Measurements from ENCODE around the gene USP28. TPM values are rescaled to one million over a fixed set of nuclear protein-coding genes. Genes with fewer than 3 reads are reported as not detected.

Gene USP28
- polyA plus RNA-seq, 1 experiment, result 38.7 TPM

DNA sequence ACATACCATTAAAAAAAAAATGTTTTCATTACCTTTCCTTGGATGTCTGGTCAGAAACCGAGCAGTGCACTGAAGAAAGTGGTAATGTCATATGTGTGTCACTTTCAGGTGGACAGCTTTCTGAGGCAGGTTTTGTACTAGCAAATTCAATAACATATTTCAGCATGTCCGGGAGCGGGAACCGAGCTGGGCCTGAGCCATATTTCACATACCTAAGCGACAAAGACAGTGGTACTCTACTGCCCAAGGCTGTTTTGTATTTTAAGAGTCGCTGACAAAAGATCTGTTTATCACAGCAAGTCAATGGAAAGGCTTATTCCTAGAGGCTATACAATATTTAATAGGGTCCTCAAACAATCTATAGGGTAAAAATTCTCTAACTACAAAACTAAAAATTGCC lies 57.7 kb downstream of the USP28 start:
- Histone ChIP-seq H3K4me3 (ENCODE audit: low read depth, low read length) (no peak overlapping the region), H3K27me3 (ENCODE audit: control insufficient read depth, insufficient read depth, low read length) (no peaks in the 10 kb centered on the region), H3K27ac (ENCODE audit: low read depth, low read length) (no peak overlapping the region), H3K9me3 (ENCODE audit: control insufficient read depth, insufficient read depth, low read length) (no peaks in the 10 kb centered on the region)
- TF ChIP-seq, protein P1, sequence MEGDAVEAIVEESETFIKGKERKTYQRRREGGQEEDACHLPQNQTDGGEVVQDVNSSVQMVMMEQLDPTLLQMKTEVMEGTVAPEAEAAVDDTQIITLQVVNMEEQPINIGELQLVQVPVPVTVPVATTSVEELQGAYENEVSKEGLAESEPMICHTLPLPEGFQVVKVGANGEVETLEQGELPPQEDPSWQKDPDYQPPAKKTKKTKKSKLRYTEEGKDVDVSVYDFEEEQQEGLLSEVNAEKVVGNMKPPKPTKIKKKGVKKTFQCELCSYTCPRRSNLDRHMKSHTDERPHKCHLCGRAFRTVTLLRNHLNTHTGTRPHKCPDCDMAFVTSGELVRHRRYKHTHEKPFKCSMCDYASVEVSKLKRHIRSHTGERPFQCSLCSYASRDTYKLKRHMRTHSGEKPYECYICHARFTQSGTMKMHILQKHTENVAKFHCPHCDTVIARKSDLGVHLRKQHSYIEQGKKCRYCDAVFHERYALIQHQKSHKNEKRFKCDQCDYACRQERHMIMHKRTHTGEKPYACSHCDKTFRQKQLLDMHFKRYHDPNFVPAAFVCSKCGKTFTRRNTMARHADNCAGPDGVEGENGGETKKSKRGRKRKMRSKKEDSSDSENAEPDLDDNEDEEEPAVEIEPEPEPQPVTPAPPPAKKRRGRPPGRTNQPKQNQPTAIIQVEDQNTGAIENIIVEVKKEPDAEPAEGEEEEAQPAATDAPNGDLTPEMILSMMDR (IDR thresholded peaks at IDR 0.05; ENCODE audit: low read depth, low read length), result no peak
- POLR2A ChIA-PET, result no interaction called here
- no peak for DNase-seq (ENCODE audit: low read depth, low spot score)
- CTCF ChIA-PET, result interaction anchor here (1.3 kb wide), 2 partner anchors 12 to 44 kb away, joined by 3 to 4 read pairs; partner anchors contain the start of gene ZW10

DNA sequence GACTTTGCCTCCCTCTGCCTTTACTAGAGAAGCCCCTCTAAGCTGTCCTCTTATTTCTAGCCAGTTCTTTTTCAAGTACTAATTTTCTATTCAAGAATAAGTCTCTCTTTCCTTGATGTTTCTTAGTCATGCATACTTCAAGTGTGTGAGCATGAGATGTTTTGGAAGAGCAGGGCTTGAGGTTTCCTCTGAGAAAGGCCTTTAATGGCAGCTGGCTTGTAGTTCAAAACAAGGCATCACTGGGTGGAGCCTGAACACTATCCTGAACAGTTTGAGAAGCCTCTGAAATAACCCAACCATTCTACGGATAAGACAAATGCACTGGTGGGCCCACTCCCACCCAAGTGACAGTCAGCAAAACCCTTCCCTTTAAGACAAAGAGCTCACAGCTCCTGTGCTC lies 58.2 kb downstream of the USP28 start:
- ChIA-PET CTCF (interaction anchor here (1.3 kb wide), 2 partner anchors 11 to 44 kb away, joined by 3 to 4 read pairs; partner anchors contain the start of gene ZW10), POLR2A (no interaction called here)
- DNase-seq (ENCODE audit: low read depth, low spot score), result no peak
- Histone ChIP-seq H3K4me3 (ENCODE audit: low read depth, low read length) (no peak overlapping the region), H3K27me3 (ENCODE audit: control insufficient read depth, insufficient read depth, low read length) (no peaks in the 10 kb centered on the region), H3K9me3 (ENCODE audit: control insufficient read depth, insufficient read depth, low read length) (no peaks in the 10 kb centered on the region), H3K27ac (ENCODE audit: low read depth, low read length) (no peak overlapping the region)
- TF ChIP-seq, protein P1 (IDR thresholded peaks at IDR 0.05; ENCODE audit: low read depth, low read length), result no peak

DNA sequence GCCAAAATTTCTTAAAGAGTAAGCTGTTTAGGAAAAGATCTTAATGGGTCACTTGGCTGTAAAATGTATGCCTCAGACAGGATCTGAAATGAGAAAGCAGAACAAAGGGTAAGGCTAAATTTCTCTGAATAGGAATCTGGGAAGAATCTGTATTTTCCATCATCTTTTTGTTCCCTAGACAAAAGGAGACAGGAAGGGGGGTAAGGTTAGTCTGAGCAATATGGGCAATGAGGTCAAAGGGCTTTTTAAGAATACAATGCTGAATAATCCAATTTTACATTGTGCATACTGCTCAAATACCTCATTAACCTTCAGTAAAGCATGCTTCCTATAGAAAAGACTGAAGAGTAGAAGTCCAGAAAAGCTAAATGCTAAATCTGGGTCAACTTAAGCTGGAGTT lies 61.2 kb downstream of the USP28 start:
- H3K27me3 ChIP-seq (ENCODE audit: control insufficient read depth, insufficient read depth, low read length), result no peaks in the 10 kb centered on the region
- DNase-seq (ENCODE audit: low read depth, low spot score), result no peak
- POLR2A ChIA-PET, result no interaction called here
- no peak overlapping the region for H3K4me3 ChIP-seq (ENCODE audit: low read depth, low read length)
- TF ChIP-seq, protein P1 (IDR thresholded peaks at IDR 0.05; ENCODE audit: low read depth, low read length), result no peak
- no peak overlapping the region for H3K27ac ChIP-seq (ENCODE audit: low read depth, low read length)
- no peaks in the 10 kb centered on the region for H3K9me3 ChIP-seq (ENCODE audit: control insufficient read depth, insufficient read depth, low read length)
- CTCF ChIA-PET, result interaction anchor here (1.1 kb wide), 2 partner anchors 17 to 41 kb away, joined by 3 read pairs; partner anchors contain the start of gene ZW10

- Histone ChIP-seq H3K27ac (ENCODE audit: low read depth, low read length) (no peak overlapping the region), H3K27me3 (ENCODE audit: control insufficient read depth, insufficient read depth, low read length) (no peaks in the 10 kb centered on the region), H3K4me3 (ENCODE audit: low read depth, low read length) (no peak overlapping the region), H3K9me3 (ENCODE audit: control insufficient read depth, insufficient read depth, low read length) (no peaks in the 10 kb centered on the region)
- POLR2A ChIA-PET, result no interaction called here
- no peak for DNase-seq (ENCODE audit: low read depth, low spot score)
- TF ChIP-seq, protein P1 (IDR thresholded peaks at IDR 0.05; ENCODE audit: low read depth, low read length), result no peak
- CTCF ChIA-PET, result no interaction called here
Measured at GRCh38 chr11:113808931-113809330, 66.4 kb downstream of the USP28 start.

GRCh38 chr11:113806406-113806805 lies 69.0 kb downstream of the USP28 start:
- TF ChIP-seq, protein P1 (IDR thresholded peaks at IDR 0.05; ENCODE audit: low read depth, low read length), result peak; percentile 52
- Histone ChIP-seq H3K4me3 (ENCODE audit: low read depth, low read length) (no peak overlapping the region), H3K27ac (ENCODE audit: low read depth, low read length) (no peak overlapping the region), H3K27me3 (ENCODE audit: control insufficient read depth, insufficient read depth, low read length) (no peaks in the 10 kb centered on the region), H3K9me3 (ENCODE audit: control insufficient read depth, insufficient read depth, low read length) (no peaks in the 10 kb centered on the region)
- CTCF ChIA-PET, result interaction anchor here (0.7 to 3.4 kb wide), 9 partner anchors 10 to 458 kb away, joined by 3 to 30 read pairs (median 3); no protein-coding TSS in a partner anchor
- no peak for DNase-seq (ENCODE audit: low read depth, low spot score)
- POLR2A ChIA-PET, result no interaction called here
